ENCODE results near the gene TTC1.
"Not testable (repeated sequence)": the region's sequence is repeated elsewhere in the genome, so short reads cannot be mapped to it uniquely, and the experiment has no call there.

TTC1 gene

GRCh38 chr5:160008877-160009590 is at the start of gene TTC1:
Gene TTC1, plus strand, starts transcription at chr5:160009139. Its CDS starts 1,390 bp downstream, at chr5:160010529.
- DNase-seq = peak; percentile 95

GRCh38 chr5:159961176-159962160 is 47.5 kb upstream of the TTC1 start:
- no peak for DNase-seq

DNA sequence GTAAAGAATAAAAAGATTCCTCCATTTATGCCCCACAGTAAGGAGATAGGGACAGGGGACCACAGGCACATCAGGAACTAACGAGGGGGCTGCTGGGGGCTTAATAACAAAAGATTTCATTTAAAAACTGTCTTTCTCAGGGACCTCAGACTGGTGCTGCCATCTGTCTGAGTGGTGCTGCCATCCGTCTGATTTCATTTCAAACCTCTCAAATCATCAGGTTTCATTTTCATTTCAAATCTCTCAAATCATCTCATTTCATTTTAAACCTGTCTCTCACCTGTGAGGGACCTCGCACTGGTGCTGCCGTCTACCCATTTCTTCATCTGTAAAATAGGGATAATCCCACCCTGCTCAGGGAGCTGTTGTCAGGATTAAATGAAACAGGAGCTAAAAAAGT is 46.7 kb upstream of the TTC1 start:
- DNase-seq = no peak

DNA sequence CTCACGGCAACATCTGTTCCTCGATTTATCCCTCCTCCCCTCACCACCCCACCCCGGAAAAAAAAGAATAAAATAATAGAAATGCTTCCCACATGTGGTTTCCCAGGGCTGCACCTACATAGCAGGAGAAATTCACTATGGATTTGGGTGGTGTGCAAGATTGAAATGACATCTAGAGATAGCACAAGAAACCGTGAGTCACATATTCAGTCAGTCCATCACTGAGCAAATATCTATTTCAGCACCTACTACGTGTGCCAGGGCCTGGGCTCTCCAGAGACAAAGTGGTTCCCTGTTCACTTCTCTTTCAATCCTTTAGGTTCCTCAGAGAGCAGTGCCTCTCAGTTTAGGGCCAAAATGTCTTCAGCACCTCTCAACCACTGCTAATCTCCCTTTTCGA is 45.0 kb upstream of the TTC1 start:
- no peak for DNase-seq

GRCh38 chr5:159965031-159965837 is 43.7 kb upstream of the TTC1 start:
- DNase-seq = peak; percentile 11

DNA sequence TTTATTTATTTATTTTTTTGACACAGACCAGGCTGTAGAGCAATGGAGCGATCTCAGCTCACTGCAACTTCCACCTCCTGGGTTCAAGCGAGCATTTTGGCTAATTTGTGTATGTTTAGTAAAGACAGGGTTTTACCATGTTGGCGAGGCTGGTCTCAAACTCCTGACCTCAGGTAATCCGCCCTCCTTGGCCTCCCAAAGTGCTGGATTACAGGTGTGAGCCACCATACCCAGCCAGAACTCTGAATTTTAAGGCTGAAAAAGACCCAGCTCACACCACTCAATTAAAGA is 43.2 kb upstream of the TTC1 start:
- not testable (repeated sequence) for DNase-seq

DNA sequence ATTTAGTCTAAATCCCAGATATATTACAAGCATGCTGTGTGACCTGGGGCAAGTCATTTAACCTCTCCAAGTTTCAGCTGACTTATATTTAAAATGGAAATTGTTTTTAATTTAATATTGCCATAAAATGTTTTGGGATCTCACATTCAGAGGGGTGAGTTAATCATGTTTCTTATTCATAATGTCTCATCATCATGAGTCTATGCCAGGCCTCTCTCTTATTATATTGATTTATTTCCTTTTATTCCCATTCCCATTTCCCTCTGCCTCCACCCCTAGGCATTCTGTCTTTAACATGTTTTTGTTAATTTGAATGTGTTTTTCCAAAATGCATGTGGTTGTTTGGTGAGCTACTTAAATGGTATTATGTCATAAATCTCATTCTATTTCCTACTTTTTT is 39.0 kb upstream of the TTC1 start:
- DNase-seq = no peak

DNA sequence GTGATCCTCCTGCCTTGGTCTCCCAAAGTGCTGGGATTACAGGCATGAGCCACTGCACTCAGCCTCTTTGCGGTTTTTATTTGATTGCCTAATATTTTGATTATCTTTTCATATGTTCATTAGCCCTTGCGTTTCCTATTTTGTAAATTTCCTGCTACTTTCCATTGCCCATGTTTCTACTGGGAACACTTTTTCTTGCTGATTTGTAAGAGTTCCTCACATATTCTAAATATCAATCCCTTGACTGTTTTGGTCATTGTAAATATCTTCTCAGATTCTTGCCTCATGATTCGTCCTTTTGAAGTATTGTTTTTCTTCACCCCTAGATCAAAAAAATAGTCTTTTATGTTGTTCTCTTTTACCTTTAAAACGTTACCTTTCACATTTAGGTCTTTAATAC is 37.9 kb upstream of the TTC1 start:
- no peak for DNase-seq

GRCh38 chr5:159971514-159971913 is 37.4 kb upstream of the TTC1 start:
- DNase-seq = no peak

DNA sequence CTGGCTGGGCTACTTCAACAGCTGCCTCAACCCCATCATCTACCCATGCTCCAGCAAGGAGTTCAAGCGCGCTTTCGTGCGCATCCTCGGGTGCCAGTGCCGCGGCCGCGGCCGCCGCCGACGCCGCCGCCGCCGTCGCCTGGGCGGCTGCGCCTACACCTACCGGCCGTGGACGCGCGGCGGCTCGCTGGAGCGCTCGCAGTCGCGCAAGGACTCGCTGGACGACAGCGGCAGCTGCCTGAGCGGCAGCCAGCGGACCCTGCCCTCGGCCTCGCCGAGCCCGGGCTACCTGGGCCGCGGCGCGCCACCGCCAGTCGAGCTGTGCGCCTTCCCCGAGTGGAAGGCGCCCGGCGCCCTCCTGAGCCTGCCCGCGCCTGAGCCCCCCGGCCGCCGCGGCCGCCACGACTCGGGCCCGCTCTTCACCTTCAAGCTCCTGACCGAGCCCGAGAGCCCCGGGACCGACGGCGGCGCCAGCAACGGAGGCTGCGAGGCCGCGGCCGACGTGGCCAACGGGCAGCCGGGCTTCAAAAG is 36.9 kb upstream of the TTC1 start:
- no peak for DNase-seq

DNA sequence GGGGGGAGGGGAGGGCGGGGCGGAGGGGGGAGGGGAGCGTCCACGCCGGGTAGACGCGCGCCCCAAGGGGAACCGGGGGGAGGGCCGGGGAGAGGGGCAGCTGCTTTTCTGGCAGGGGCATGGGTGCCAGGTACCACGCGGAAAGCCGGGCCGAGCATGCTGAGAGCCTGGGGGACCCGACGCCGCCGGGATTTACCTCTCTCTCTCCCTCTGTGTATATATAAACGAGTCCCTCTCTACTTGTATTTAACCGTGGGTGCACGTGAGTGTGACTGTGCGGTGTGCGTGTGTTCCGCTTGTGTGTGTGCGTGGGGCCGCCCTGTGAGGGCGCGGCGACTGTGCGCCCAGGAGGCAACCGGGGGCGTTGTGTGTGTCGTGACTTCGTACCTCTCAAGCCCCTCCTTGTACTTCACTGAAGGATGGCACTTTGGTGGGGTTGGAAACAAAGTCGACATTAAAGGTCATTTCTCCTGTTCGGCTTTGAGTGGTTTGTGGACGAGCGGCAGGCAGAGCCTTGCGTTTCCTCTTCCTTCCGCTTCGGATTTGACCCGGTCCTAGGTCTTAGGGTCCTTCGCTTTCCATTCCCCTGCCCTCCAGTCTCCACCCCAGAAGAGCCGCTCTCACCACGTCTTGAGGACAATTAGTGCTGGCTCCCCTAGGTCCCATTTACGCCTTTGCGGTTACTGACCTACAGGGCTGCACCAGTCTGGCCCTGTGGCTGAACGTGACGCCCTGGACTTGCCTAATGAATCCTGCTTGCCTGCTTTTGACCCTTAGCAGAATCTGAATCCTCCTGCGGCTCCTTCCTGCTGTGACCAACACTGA is 36.2 kb upstream of the TTC1 start:
- no peak for DNase-seq

DNA sequence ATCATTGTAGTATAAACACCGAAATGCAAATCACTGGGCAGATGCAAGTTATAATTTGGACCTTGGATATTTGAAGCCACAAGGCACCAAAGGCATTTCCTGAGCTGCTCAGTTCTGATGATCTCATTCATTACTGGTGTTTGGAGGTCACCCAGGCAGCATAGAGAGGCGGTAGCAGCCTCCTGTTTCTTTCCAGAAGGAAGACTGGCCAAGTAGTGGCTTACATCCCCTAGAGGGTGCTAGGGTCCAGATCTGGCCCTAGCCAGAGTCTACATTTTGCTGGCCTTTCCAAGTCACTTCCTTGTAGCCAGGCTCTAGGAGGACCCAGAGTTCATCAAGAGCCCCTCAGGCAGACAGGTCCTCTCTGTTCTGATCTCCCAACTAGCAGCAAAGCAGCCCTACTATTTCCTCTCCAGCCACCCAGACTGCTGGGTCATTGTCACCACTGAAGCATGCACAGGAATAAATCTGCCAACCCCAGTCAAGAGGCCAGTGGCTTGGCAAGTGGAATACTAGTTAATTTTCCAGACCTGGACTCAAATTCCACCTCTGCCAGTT is 33.4 kb upstream of the TTC1 start:
- DNase-seq = no peak

- no peak for DNase-seq
Observed at GRCh38 chr5:159976921-159977320, 32.0 kb upstream of the TTC1 start.

GRCh38 chr5:159978358-159978757 is 30.6 kb upstream of the TTC1 start:
- DNase-seq = no peak

GRCh38 chr5:159982421-159983173 is 26.3 kb upstream of the TTC1 start:
- no peak for DNase-seq

DNA sequence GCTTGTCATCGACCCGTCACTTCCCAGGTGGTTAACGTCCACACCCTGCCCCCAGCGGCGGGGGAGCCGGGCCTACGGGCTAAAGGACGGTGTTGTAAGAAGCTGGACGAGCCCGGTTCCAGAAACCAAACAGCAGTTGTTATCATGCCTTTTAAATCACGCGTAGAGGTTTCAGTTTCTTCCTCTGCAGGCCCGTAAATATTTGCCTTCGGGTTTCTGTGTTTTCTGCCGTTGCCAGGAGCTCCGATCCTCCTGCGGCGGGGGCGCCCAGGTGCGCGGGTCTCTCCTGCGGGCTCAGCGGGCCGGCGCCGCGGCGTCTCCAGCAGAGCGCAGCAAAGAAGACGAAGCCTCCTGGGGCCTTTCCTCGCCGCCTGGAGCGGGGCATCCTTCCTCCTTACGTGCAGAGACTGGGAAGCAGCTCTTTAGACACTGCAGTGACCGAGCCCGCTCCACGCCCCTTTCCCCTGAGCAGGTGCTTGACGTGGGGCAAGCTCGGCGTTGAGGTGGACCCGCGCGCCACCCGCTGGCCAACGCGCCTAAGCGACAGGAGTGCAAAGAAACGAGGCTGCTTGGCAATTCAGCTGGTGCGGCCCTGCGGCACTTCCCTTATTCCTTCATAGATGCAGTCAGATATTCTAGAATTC is 21.8 kb upstream of the TTC1 start:
- peak; percentile 76 for DNase-seq

DNA sequence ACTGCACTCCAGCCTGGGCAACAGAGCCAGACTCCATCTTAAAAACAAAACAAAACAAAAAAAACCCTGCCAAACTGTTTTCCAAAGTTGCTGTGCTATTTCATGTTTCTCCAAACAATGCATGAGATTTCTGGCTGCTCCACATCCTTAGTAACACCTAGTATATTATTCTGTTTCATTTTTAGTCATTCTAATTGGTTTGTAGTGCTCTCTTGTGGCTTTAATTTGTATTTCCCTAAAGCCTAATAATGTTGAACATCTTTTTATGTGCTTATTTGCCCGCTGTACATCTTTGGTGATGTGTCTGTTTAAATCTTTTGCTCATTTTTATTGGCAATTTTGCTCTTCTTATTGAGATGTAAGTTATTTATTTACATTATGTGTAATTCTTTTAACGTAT is 18.4 kb upstream of the TTC1 start:
- DNase-seq = no peak

- DNase-seq = no peak
Observed at GRCh38 chr5:159992566-159992965, 16.4 kb upstream of the TTC1 start.

DNA sequence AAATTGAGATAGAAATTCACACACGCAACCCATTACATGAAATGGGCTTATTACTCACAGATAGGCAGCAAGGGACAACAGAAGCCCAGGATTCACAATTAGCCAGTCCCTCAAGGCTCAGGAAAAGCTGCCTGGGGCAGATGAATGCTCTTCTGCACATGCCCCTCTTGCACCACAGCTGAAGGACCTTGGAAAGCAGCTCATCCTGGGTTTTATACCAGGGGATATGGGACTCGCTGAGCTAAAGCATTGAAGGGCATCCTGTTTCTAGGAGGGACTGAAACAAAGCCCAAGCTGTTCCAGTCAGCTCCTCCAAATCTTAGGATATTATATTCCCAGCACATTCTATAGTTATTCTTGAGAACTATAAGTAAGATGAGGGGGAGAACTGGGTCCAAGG is 15.7 kb upstream of the TTC1 start:
- DNase-seq = no peak

- DNase-seq = no peak
Observed at GRCh38 chr5:159995907-159996306, 13.0 kb upstream of the TTC1 start.

- DNase-seq = no peak
Observed at GRCh38 chr5:160001457-160001856, 7.5 kb upstream of the TTC1 start.
